Erythroblast (primary cell): ENCODE data around the gene RTN3.

Experiments used
- GATA1 ChIP-seq: IDR thresholded peaks from 2 replicates; pipeline ENCODE4 v1.6.1; 2011; ENCODE audit warnings: low read depth, mild to moderate bottlenecking, control low read depth, low read length, moderate library complexity
- POLR2A ChIP-seq: IDR thresholded peaks from 2 replicates; pipeline ENCODE4 v1.6.1; 2011; ENCODE audit warnings: mild to moderate bottlenecking, low read length

DNA sequence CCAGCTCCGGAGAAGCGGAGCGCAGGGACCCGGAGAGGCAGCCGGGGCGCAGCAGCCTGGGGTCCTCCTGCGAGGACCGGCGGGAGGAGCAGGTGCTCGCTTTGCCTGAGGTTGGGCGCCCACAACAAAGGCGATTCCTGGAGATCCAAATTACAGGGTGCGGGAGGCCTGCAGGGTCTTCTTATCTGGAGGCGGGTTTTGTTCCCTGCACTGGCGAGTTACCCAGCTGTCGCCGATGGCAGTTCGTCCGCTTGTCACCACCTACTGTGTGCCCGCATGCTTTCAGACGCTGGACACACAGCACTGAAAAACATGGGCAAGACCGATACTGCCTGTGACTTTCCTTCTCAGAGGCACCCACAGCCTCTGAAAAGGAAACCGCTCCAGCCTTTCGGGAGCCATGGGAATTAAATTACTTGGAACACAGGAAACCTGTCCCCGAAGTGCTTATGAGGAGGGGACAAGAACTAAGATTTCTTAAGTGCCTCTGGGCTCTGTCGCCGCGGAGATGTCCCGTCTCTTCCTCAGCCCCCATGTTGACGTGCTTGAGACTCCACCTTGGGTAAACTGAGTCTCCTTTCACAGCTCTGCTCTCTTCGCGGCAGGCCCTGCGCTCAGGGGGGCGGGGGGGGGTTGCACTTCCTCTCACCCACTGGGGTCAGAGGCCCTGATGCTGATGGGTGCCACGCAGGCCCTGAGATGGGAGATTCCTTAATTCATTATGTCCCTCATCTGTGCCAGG, 88.6 kb downstream of the RTN3 start:
- no peak for TF ChIP-seq POLR2A
- no peak for TF ChIP-seq GATA1
